Neural progenitor cell (in vitro differentiated cells): Measurements from ENCODE around the gene SIGLEC6. TPM values are rescaled to one million over a fixed set of nuclear protein-coding genes. Genes with fewer than 3 reads are reported as not detected.
A peak's percentile ranks its signal among the peaks of the same experiment; 100 is the strongest.

ENCODE experiments used
- DNase-seq: peaks from one replicate; pipeline ENCODE4 v3.0.0-alpha.2; 2016; ENCODE audit warnings: low spot score
- H2AFZ ChIP-seq: fragments of 200-600 bp; sonication (generic); replicated peaks from 2 replicates; pipeline ENCODE4 v1.6.1; 2016; ENCODE audit warnings: antibody characterized with exemption
- H3F3A ChIP-seq: fragments of 200-600 bp; sonication (generic); 2 replicates; pipeline ENCODE4 v1.6.1; 2016; ENCODE audit warnings: antibody characterized with exemption, low read depth
- H3K27ac ChIP-seq: fragments of 200-600 bp; sonication (generic); 2 replicates; pipeline ENCODE4 v1.5.1; 2016; ENCODE audit warnings: mild to moderate bottlenecking
- H3K27me3 ChIP-seq: fragments of 200-600 bp; sonication (generic); 2 replicates; pipeline ENCODE4 v1.6.1; 2016; ENCODE audit warnings: mild to moderate bottlenecking, moderate library complexity
- H3K36me3 ChIP-seq: fragments of 200-600 bp; sonication (generic); 2 replicates; pipeline ENCODE4 v1.5.1; 2016
- H3K4me1 ChIP-seq: fragments of 200-600 bp; sonication (generic); 2 replicates; pipeline ENCODE4 v1.6.1; 2016; ENCODE audit warnings: mixed run types
- H3K4me2 ChIP-seq: fragments of 200-600 bp; sonication (generic); 2 replicates; pipeline ENCODE4 v1.6.1; 2016
- H3K4me3 ChIP-seq: fragments of 200-600 bp; sonication (generic); 2 replicates; pipeline ENCODE4 v1.5.1; 2016
- H3K79me2 ChIP-seq: fragments of 200-600 bp; sonication (generic); 2 replicates; pipeline ENCODE4 v1.6.1; 2016; ENCODE audit warnings: low read depth
- H3K9ac ChIP-seq: fragments of 200-600 bp; sonication (generic); 2 replicates; pipeline ENCODE4 v1.6.1; 2016
- H3K9me3 ChIP-seq: fragments of 200-600 bp; sonication (generic); 2 replicates; pipeline ENCODE4 v1.5.1; 2016; ENCODE audit warnings: low read depth
- H4K20me1 ChIP-seq: fragments of 200-600 bp; sonication (generic); 2 replicates; pipeline ENCODE4 v1.6.1; 2016; ENCODE audit warnings: low read depth
- H3K27ac Mint-ChIP-seq: 3 replicates; pipeline ENCODE4 v1.8.0; 2021; ENCODE audit warnings: mixed read lengths
- H3K27me3 Mint-ChIP-seq: 2 replicates; pipeline ENCODE4 v1.8.0; 2022; ENCODE audit warnings: low read depth, mild to moderate bottlenecking, inconsistent platforms, moderate library complexity, mixed read lengths; ENCODE audit not compliant: insufficient read depth
- H3K36me3 Mint-ChIP-seq: 3 replicates; pipeline ENCODE4 v1.8.0; 2021; ENCODE audit warnings: mixed read lengths
- H3K4me1 Mint-ChIP-seq: 3 replicates; pipeline ENCODE4 v1.8.0; 2021; ENCODE audit warnings: mixed read lengths
- H3K4me3 Mint-ChIP-seq: 3 replicates; pipeline ENCODE4 v1.8.0; 2021; ENCODE audit warnings: mild to moderate bottlenecking, moderate library complexity, mixed read lengths
- H3K9me3 Mint-ChIP-seq: 3 replicates; pipeline ENCODE4 v1.8.0; 2020; ENCODE audit warnings: mixed read lengths
- EZH2 ChIP-seq: fragments of 200-600 bp; sonication (generic); IDR thresholded peaks from 2 replicates; pipeline ENCODE4 v1.6.1; 2017; ENCODE audit warnings: antibody characterized with exemption, mild to moderate bottlenecking, moderate library complexity
- EZH2phosphoT487 ChIP-seq: fragments of 200-600 bp; sonication (generic); IDR thresholded peaks from 2 replicates; pipeline ENCODE4 v1.6.1; 2017; ENCODE audit warnings: antibody characterized with exemption
- total RNA-seq: library from RNA; depleted of rRNA; stranded (reverse); fragments of >200 nt; gene quantifications from 2 replicates; pipeline ENCODE4 v1.2.3, GENCODE V29; 2015; ENCODE audit warnings: low replicate concordance
- TF ChIP-seq, protein P1 (sequence below): fragments of 200-600 bp; sonication (generic); IDR thresholded peaks from 2 replicates; pipeline ENCODE4 v1.5.1; 2017; ENCODE audit warnings: antibody characterized with exemption, mild to moderate bottlenecking

Gene SIGLEC6
- total RNA-seq, 1 donor from 2014 or later, result not detected

DNA sequence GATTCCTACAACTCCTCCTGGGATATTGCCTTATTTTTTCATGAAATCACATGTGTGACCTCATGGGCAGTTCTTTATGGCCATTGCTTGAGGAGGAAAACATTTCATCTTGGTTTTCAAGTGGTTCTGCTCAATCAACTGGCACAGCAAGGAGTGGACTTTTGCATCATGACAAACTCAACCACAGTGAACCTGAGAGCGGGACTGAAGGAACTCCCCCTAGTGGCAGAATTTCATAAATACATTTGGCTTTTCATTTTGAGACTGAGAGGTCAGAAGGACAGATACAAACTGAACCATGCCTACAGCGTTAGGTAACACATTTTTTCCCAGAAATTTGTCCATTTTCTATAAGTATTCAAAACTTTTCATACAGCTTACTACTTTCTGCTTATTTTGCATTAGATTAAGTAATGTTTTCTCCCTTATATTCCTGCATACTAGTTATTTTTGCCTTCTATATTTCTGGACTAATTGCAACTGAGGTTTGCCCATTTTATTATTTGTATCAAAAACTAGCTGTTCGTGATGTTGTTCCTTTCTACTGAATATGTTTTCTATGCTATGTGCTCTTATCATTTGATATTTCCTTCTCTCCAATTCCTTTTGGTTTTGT is 16.5 kb downstream of the SIGLEC6 start:
- H3K27ac ChIP-seq, result no peak overlapping the region
- no peak overlapping the region for H3K4me3 Mint-ChIP-seq

DNA sequence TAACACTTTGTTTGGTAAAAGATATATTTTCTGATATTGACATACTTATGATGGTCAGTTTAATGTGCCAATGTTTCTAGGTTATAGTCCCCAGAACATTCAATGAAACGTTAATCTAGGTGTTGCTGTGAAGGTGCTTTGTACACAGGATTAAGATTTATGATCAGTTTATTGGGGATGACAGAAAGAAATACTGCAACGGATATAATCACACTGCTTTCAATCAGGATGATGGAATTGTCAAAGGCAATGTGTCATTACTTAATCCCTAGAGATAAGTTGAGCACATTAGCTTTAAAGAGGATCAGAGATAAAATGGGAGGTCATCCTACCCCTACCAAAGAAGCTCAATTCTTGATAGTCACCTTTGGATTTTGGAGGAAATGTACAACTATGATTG is 17.5 kb downstream of the SIGLEC6 start:
- H3K9me3 ChIP-seq, result peaks cover 7% of the 10 kb centered on the region
- H2AFZ ChIP-seq, result no peak overlapping the region
- no peak overlapping the region for H3K4me3 ChIP-seq
- Mint-ChIP-seq H3K4me3 (no peak overlapping the region), H3K27ac (no peak overlapping the region), H3K27me3 (peaks cover 9% of the 10 kb centered on the region), H3K36me3 (no peaks in the 10 kb centered on the region), H3K4me1 (no peaks in the 10 kb centered on the region), H3K9me3 (peaks cover 2% of the 10 kb centered on the region)
- H4K20me1 ChIP-seq, result no peaks in the 10 kb centered on the region
- DNase-seq, result no peak
- no peak overlapping the region for H3K27ac ChIP-seq
- H3K4me1 ChIP-seq, result no peaks in the 10 kb centered on the region
- H3K36me3 ChIP-seq, result no peaks in the 10 kb centered on the region
- H3F3A ChIP-seq, result no peaks in the 10 kb centered on the region
- TF ChIP-seq EZH2 (no peak), EZH2phosphoT487 (no peak)
- TF ChIP-seq, protein P1, sequence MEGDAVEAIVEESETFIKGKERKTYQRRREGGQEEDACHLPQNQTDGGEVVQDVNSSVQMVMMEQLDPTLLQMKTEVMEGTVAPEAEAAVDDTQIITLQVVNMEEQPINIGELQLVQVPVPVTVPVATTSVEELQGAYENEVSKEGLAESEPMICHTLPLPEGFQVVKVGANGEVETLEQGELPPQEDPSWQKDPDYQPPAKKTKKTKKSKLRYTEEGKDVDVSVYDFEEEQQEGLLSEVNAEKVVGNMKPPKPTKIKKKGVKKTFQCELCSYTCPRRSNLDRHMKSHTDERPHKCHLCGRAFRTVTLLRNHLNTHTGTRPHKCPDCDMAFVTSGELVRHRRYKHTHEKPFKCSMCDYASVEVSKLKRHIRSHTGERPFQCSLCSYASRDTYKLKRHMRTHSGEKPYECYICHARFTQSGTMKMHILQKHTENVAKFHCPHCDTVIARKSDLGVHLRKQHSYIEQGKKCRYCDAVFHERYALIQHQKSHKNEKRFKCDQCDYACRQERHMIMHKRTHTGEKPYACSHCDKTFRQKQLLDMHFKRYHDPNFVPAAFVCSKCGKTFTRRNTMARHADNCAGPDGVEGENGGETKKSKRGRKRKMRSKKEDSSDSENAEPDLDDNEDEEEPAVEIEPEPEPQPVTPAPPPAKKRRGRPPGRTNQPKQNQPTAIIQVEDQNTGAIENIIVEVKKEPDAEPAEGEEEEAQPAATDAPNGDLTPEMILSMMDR, result no peak
- H3K9ac ChIP-seq, result no peak overlapping the region
- no peaks in the 10 kb centered on the region for H3K79me2 ChIP-seq
- H3K27me3 ChIP-seq, result no peaks in the 10 kb centered on the region
- H3K4me2 ChIP-seq, result no peak overlapping the region

More for the DNA sequence above, 16.5 kb downstream of the SIGLEC6 start:
- Mint-ChIP-seq H3K27ac (no peak overlapping the region), H3K4me1 (no peaks in the 10 kb centered on the region), H3K36me3 (no peaks in the 10 kb centered on the region), H3K9me3 (peaks cover 2% of the 10 kb centered on the region), H3K27me3 (peaks cover 9% of the 10 kb centered on the region)
- TF ChIP-seq, protein P1, result peak; percentile 78
- TF ChIP-seq EZH2, result no peak
- Histone ChIP-seq H3K27me3 (no peaks in the 10 kb centered on the region), H3F3A (no peaks in the 10 kb centered on the region), H3K9ac (no peak overlapping the region), H3K36me3 (no peaks in the 10 kb centered on the region), H3K4me3 (no peak overlapping the region), H4K20me1 (no peaks in the 10 kb centered on the region), H2AFZ (no peak overlapping the region), H3K4me2 (no peak overlapping the region), H3K9me3 (peaks cover 7% of the 10 kb centered on the region), H3K79me2 (no peaks in the 10 kb centered on the region), H3K4me1 (no peaks in the 10 kb centered on the region)
- peak; percentile 56 for DNase-seq

DNA sequence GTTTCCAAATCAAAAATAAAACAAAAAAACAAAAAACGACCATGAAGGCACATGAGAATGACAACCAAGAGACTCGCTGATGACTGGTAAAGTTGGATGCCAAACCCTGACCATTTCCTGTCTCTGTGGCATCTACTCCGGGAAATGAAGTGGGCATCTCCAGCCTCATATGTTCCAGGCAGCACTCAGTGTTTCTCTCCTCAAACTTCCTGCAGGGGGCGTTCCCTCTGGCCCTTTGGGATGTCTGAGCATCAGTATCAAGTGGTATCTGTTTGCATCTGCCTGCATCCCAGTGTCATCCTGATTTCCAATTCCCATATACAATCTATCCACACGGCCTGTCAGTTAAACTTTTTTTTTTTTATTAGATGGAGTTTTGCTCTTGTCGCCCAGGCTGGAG is 20.1 kb downstream of the SIGLEC6 start:
- Mint-ChIP-seq H3K4me1 (no peaks in the 10 kb centered on the region), H3K9me3 (no peaks in the 10 kb centered on the region), H3K27me3 (peaks cover 8% of the 10 kb centered on the region), H3K36me3 (no peaks in the 10 kb centered on the region), H3K27ac (no peak overlapping the region), H3K4me3 (no peak overlapping the region)
- Histone ChIP-seq H3K4me2 (no peak overlapping the region), H3K79me2 (no peaks in the 10 kb centered on the region), H3K9me3 (peaks cover 7% of the 10 kb centered on the region), H4K20me1 (no peaks in the 10 kb centered on the region), H3K27me3 (no peaks in the 10 kb centered on the region), H3K9ac (no peak overlapping the region), H3K27ac (no peak overlapping the region), H3K4me3 (no peak overlapping the region), H3F3A (no peaks in the 10 kb centered on the region), H3K36me3 (no peaks in the 10 kb centered on the region), H3K4me1 (no peaks in the 10 kb centered on the region), H2AFZ (no peak overlapping the region)
- peak; percentile 10 for DNase-seq
- TF ChIP-seq, protein P1, result peak; percentile 33
- TF ChIP-seq EZH2, result no peak
